IPS DF 4.7 (cell line): ENCODE measurements around the gene KLF13.

Experiments used
- DNase-seq: peaks from one replicate; pipeline ENCODE4 v3.0.0-alpha.2; 2013; ENCODE audit warnings: low spot score; ENCODE audit errors: extremely low read depth

KLF13 gene

GRCh38 chr15:31316135-31316795 is 10.4 kb upstream of the KLF13 start:
- DNase-seq, result no peak

- no peak for DNase-seq
Observed at GRCh38 chr15:31317017-31317416, 9.6 kb upstream of the KLF13 start.

GRCh38 chr15:31317421-31318327 is 9.0 kb upstream of the KLF13 start:
- DNase-seq, result no peak

DNA sequence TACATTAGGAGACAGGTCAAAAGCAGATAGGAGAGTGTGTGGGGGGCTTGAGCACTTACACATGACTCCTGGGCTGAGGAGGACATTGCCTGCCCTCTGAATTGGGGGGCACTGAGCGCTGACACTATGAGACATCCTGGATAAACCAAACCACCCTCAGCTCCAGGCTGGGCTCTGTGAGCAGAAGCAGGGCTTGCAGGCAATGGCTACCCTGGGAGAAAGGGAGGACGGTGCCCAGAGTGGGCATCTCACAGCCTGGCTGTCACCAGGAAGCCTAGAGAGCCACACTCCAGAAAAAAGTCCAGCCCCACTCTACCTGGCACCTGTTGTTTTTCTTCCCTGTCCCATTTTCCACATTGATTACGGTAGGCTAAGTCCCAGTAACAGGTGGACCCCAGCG is 8.2 kb upstream of the KLF13 start:
- no peak for DNase-seq

GRCh38 chr15:31320022-31320421 is 6.6 kb upstream of the KLF13 start:
- DNase-seq, result no peak

DNA sequence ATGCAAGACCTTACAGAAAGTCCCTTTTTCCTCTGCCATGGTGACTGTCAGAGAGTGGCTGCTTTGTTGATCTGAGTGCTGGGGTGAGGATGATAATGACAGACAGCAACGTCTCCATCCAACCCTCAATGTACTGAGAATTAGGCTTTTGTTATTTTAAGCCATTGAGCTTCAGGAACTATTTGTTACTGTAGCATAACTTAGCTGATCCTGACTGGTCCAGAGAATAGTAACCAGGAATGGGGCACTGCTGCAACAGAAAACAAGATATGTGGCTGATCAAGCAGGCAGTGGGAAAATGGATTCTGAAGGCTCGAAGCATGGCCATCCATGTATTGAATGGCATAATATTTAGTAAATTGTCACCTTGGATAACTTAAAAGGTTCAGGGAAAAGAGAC is 5.2 kb upstream of the KLF13 start:
- DNase-seq, result no peak

- no peak for DNase-seq
Observed at GRCh38 chr15:31322504-31322903, 4.1 kb upstream of the KLF13 start.

- DNase-seq, result no peak
Observed at GRCh38 chr15:31323627-31324026, 3.0 kb upstream of the KLF13 start.

DNA sequence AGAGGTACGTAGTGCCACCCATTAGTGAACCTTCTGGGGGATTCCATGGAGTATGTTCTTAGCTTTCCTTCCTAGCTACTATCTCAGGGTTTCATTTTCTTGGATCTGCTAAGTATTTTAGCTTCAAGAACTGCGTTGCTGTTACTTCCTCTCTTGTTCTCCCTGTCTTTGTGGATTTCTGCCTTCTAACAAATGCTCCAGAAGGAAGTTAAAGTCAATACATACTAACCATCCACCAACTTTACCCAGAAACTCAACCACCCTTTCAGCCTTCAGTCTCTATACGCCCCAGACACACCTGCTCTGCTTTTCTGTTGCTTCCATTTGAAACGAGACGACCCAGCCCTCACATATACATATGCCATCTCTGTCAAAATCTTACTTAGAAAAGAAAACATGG is 2.4 kb upstream of the KLF13 start:
- DNase-seq, result no peak

GRCh38 chr15:31324806-31325594 is 1.6 kb upstream of the KLF13 start:
- no peak for DNase-seq

- no peak for DNase-seq
Observed at GRCh38 chr15:31325595-31326155, 960 bp upstream of the KLF13 start.

DNA sequence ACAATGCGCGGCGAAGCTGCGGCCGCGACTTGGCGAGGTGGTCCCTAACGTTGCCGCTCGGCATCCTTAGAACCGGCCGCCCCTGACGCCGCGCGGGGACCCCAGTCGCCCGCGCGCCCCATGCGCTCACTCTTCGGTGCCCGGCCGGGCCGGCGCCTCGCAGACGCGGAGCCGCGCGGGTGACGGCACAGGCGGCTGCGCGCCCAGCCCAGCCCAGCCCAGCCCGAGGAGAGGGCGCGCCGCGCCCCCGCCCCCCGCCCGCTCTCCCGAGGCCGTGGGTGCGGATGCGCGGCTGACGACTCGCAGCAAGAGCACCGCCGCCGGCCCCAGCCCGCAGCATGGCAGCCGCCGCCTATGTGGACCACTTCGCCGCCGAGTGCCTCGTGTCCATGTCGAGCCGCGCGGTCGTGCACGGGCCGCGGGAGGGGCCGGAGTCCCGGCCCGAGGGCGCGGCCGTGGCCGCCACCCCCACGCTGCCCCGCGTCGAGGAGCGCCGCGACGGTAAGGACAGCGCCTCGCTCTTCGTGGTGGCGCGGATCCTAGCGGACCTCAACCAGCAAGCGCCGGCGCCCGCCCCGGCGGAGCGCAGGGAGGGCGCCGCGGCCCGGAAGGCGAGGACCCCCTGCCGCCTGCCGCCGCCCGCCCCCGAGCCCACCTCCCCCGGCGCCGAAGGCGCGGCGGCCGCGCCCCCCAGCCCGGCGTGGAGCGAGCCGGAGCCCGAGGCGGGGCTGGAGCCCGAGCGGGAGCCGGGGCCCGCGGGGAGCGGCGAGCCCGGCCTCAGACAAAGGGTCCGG is 437 bp downstream of the KLF13 start:
- DNase-seq, result no peak

DNA sequence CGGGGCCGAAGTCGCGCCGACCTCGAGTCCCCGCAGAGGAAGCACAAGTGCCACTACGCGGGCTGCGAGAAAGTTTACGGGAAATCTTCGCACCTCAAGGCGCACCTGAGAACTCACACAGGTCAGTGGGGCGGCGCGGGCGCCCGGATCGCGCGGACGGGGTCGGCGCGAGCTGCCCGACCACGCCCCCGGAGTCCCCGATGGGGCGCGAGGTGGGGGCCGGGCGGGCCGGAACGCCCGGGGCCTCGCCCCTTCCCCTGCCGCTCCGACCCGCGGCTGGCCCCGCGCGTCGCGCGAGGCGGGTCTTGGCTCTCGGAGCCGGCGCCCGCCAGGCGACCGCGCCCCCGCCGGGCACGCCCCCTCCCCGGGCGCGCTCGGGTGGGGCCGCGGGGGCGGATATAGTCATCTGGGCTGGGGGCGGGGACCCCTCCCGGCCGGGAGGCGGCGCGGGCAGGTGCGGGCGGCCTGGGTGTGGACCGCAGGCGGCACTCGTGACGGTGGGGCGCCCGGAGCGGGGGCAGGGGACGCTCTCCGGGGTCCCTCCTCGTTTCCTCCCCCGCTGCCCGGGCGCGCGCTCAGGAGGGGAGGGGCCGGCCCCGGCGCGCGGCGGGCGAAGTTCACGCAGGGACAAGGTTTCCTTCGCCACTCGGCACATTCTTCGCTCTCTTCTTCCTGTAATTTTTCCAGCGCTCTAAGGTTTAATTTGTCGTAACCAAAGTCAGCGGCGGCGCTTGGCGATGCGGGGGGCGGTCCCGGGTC is 1.2 kb downstream of the KLF13 start:
- DNase-seq, result no peak

DNA sequence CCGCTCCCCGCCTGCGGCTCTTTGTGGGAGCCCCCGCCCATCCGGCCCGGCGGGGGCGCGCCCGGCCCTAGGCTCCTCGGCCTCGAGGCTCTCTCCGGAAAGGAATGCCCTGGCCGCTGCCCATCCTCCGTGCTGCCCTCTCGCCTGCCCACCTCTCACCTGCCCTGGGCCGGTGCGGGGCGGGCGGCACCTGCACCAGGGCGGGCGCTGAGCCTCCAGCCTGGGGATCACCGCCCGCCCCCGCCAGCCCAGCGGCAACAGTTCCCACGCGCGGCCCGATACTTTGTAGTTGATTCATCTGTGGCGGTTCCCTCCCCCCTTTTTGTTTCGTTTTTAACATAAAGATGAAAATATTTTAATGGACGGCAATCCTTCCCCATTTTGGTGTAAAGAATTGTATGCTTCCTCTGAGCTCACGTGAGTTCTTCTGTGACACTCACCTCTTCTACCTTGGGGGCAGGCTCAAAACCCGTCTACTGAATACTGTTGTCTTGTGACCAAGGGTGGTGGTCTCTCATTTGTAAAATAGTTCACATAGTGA is 1.9 kb downstream of the KLF13 start:
- DNase-seq, result no peak

- DNase-seq, result no peak
Observed at GRCh38 chr15:31328969-31329639, 2.5 kb downstream of the KLF13 start.

DNA sequence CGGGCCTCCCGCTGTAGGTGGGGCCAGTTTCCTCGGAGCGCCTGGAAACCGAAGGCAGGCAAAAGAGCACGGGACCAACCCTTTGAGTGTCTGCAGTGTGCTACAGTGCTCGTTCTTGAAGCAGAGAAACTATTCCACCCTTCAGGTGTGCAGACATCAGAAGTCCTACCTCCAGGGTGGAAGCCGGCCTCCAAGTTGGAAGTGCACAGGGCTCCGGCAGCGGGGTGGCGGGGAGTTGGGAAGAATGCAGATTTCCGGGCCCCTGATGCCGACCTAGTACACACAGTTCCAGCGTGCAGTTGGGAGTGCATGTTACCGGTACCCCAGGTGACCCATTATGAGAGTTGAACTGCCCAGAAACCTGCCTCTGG is 3.0 kb downstream of the KLF13 start:
- DNase-seq, result no peak

GRCh38 chr15:31330111-31330785 is 3.6 kb downstream of the KLF13 start:
- no peak for DNase-seq

DNA sequence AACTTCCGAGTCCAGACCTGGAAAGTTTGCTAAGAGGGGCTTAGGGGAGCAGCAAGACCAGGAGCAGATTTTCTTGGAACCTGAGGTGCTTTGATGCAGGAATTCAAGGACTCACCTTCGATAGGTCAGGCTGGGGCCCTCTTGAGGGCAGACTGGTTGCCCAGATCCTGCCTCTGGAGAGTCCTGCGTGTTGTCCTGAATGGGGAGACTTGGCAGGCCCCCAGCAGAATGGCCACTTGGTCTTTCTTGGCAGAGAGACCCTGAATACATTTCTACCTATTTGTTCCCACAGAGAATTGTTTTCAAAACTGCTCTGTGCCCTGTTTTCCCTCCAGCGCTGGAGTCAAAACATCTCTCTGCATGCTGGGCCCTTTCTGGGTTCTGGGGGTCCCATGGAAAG is 4.2 kb downstream of the KLF13 start:
- no peak for DNase-seq

GRCh38 chr15:31331389-31331788 is 4.8 kb downstream of the KLF13 start:
- no peak for DNase-seq
